ENCODE measurements around the gene CNOT4. TPM values are rescaled to one million over a fixed set of nuclear protein-coding genes. Genes with fewer than 3 reads are reported as not detected.

Gene CNOT4
- total and polyA plus RNA-seq, 2 of the 13 experiments (the other 11 are each of a cell fraction or from before 2014, with no cell fraction given), result 7.4 to 8.4 TPM

- no peak for TF ChIP-seq ZNF235 (CRISPR knock-in tag; IDR thresholded peaks at IDR 0.05; ENCODE audit: borderline replicate concordance)
- TF ChIP-seq FOXA3 (CRISPR knock-in tag; IDR thresholded peaks at IDR 0.05), result peak; percentile 30; the same call in 1 of the 2 replicates
- TF ChIP-seq NRL (CRISPR knock-in tag; IDR thresholded peaks at IDR 0.05; ENCODE audit: borderline replicate concordance), result no peak
- no peak for TF ChIP-seq RBM39 (IDR thresholded peaks at IDR 0.05; ENCODE audit: low read depth, low read length, poor library complexity, severe bottlenecking)
- no peak for TF ChIP-seq ZNF746 (CRISPR knock-in tag; IDR thresholded peaks at IDR 0.05)
- TF ChIP-seq, protein P1, sequence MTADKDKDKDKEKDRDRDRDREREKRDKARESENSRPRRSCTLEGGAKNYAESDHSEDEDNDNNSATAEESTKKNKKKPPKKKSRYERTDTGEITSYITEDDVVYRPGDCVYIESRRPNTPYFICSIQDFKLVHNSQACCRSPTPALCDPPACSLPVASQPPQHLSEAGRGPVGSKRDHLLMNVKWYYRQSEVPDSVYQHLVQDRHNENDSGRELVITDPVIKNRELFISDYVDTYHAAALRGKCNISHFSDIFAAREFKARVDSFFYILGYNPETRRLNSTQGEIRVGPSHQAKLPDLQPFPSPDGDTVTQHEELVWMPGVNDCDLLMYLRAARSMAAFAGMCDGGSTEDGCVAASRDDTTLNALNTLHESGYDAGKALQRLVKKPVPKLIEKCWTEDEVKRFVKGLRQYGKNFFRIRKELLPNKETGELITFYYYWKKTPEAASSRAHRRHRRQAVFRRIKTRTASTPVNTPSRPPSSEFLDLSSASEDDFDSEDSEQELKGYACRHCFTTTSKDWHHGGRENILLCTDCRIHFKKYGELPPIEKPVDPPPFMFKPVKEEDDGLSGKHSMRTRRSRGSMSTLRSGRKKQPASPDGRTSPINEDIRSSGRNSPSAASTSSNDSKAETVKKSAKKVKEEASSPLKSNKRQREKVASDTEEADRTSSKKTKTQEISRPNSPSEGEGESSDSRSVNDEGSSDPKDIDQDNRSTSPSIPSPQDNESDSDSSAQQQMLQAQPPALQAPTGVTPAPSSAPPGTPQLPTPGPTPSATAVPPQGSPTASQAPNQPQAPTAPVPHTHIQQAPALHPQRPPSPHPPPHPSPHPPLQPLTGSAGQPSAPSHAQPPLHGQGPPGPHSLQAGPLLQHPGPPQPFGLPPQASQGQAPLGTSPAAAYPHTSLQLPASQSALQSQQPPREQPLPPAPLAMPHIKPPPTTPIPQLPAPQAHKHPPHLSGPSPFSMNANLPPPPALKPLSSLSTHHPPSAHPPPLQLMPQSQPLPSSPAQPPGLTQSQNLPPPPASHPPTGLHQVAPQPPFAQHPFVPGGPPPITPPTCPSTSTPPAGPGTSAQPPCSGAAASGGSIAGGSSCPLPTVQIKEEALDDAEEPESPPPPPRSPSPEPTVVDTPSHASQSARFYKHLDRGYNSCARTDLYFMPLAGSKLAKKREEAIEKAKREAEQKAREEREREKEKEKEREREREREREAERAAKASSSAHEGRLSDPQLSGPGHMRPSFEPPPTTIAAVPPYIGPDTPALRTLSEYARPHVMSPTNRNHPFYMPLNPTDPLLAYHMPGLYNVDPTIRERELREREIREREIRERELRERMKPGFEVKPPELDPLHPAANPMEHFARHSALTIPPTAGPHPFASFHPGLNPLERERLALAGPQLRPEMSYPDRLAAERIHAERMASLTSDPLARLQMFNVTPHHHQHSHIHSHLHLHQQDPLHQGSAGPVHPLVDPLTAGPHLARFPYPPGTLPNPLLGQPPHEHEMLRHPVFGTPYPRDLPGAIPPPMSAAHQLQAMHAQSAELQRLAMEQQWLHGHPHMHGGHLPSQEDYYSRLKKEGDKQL (CRISPR knock-in tag; IDR thresholded peaks at IDR 0.05; ENCODE audit: low read depth), result no peak
- no peak for TF ChIP-seq BCL6 (CRISPR knock-in tag; IDR thresholded peaks at IDR 0.05)
- no peak for TF ChIP-seq NPAS2 (CRISPR knock-in tag; IDR thresholded peaks at IDR 0.05; ENCODE audit: borderline replicate concordance)
- no peak for TF ChIP-seq NKX3-1 (CRISPR knock-in tag; IDR thresholded peaks at IDR 0.05)
- TF ChIP-seq CAMTA2 (CRISPR knock-in tag; IDR thresholded peaks at IDR 0.05; ENCODE audit: borderline replicate concordance), result no peak
- peak; percentile 40; the same call in 1 of the 2 replicates for TF ChIP-seq TEF (CRISPR knock-in tag; IDR thresholded peaks at IDR 0.05)
- no peak for TF ChIP-seq TBX3 (IDR thresholded peaks at IDR 0.05; ENCODE audit: borderline replicate concordance)
- no peak for TF ChIP-seq SNRNP70 (IDR thresholded peaks at IDR 0.05; ENCODE audit: low read depth, low read length)
- TF ChIP-seq ZMYM2 (CRISPR knock-in tag; IDR thresholded peaks at IDR 0.05), result no peak
- TF ChIP-seq, protein P2, sequence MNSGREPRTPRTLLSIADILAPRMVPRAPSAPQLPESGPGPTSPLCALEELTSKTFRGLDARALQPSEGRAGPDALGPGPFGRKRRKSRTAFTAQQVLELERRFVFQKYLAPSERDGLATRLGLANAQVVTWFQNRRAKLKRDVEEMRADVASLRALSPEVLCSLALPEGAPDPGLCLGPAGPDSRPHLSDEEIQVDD (CRISPR knock-in tag; IDR thresholded peaks at IDR 0.05; ENCODE audit: borderline replicate concordance), result no peak
- no peak for TF ChIP-seq ETS1 (CRISPR knock-in tag; IDR thresholded peaks at IDR 0.05)
- no peak for TF ChIP-seq MEIS1 (CRISPR knock-in tag; IDR thresholded peaks at IDR 0.05; ENCODE audit: borderline replicate concordance)
- TF ChIP-seq TFE3 (CRISPR knock-in tag; IDR thresholded peaks at IDR 0.05), result peak; percentile 76; the same call in 1 of the 2 replicates
- TF ChIP-seq TBP (CRISPR knock-in tag; IDR thresholded peaks at IDR 0.05), result no peak
- TF ChIP-seq, protein P3, sequence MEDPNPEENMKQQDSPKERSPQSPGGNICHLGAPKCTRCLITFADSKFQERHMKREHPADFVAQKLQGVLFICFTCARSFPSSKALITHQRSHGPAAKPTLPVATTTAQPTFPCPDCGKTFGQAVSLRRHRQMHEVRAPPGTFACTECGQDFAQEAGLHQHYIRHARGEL (CRISPR knock-in tag; IDR thresholded peaks at IDR 0.05), result no peak
Measured at GRCh38 chr7:135414208-135414607, 95.7 kb downstream of the CNOT4 start (continued).

Measured in HepG2 (cell line).